A549 treated with RU486 at 1 μM for 4 hours (cell line): ENCODE measurements around the gene OR10H4. TPM values are rescaled to one million over a fixed set of nuclear protein-coding genes. Genes with fewer than 3 reads are reported as not detected.

Experiments used
- total RNA-seq: library from RNA; stranded (reverse); fragments of 200-300 nt; extraction: Qiagen RNA extraction; gene quantifications from 5 replicates; pipeline ENCODE4 v1.2.3, GENCODE V29; 2022; ENCODE audit warnings: low read depth

Gene OR10H4, protein sequence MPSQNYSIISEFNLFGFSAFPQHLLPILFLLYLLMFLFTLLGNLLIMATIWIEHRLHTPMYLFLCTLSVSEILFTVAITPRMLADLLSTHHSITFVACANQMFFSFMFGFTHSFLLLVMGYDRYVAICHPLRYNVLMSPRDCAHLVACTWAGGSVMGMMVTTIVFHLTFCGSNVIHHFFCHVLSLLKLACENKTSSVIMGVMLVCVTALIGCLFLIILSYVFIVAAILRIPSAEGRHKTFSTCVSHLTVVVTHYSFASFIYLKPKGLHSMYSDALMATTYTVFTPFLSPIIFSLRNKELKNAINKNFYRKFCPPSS
- total RNA-seq: not detected in 5 replicates

DNA sequence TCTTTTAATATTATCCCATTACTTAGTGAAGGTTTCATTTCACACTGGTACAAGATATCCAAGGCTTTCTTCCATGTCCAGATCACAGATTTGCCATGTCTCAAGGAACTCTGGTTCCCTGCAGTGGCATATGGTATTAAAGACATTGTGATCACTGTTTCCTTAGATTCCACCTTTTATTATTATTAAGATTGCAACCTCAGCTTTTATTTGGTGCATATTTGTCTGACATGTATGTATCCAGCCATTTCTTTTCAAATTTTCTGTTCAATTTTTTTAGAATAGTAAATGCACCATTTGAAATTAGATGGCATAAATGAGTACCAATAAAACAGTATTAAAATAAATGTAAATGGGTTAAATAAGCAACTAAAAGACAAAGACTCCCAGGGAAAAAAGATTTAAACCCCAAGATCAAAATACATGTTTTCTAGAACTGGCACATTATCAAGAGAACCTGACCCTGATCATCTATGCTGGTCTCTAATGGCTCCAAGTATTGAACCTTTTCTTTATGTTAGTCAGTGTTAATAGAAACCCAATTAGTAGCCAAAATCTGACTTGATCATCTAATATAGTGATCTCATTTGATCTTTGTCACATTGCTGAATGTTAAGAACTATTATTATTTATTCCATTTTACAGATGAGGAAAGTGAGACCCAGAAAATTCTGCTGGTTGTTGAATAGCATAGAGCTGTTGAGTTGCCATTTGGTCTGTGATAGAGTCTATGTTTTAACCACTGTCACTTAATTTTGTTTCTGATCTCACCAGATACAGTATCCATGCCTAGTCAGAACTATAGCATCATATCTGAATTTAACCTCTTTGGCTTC is at the start of gene OR10H4:
TSS of gene OR10H4 (plus strand) at position 786 of the 836 bp plus-strand sequence. CDS start at position 786, 0 bp downstream.

GRCh38 chr19:15934332-15935078 is 14.3 kb upstream of the OR10H4 start, which contains the start of gene CYP4F11:
Gene CYP4F11, minus strand, starts transcription at chr19:15934529. Its CDS starts 121 bp downstream, at chr19:15934408.

Other genes starting within 250 kb of the OR10H4 start
- gene OR10H2, start 221.0 kb upstream of the OR10H4 start, total RNA-seq: not detected in 5 replicates
- gene OR10H3, start 211.0 kb upstream of the OR10H4 start, total RNA-seq: not detected in 5 replicates
- gene OR10H5, start 161.3 kb upstream of the OR10H4 start, total RNA-seq: not detected in 5 replicates
- gene OR10H1, start 133.3 kb upstream of the OR10H4 start, total RNA-seq: not detected in 5 replicates
- 0.10 to 0.43 TPM in 2 of 5 replicates, not detected in the others for gene CYP4F2, start 50.9 kb upstream of the OR10H4 start, total RNA-seq
- gene CYP4F11, start 14.5 kb upstream of the OR10H4 start, total RNA-seq: 5.7 to 8.0 TPM (median 6.7 TPM) in 5 replicates
- gene TPM4, start 127.5 kb downstream of the OR10H4 start, total RNA-seq: 322 to 485 TPM (median 431 TPM) in 5 replicates
- 41.6 to 86.5 TPM (median 44.3 TPM) in 5 replicates for gene RAB8A, start 162.9 kb downstream of the OR10H4 start, total RNA-seq
- gene HSH2D, start 194.7 kb downstream of the OR10H4 start, total RNA-seq: 0.09 TPM in 1 of 5 replicates, not detected in the others
- gene CIB3, start 224.5 kb downstream of the OR10H4 start, total RNA-seq: not detected in 5 replicates
- 91.3 to 95.0 TPM (median 94.4 TPM) in 5 replicates for gene FAM32A, start 236.4 kb downstream of the OR10H4 start, total RNA-seq
- gene AP1M1, start 248.9 kb downstream of the OR10H4 start, total RNA-seq: 50.5 to 66.2 TPM (median 63.7 TPM) in 5 replicates